Sigmoid colon (tissue), 7 donors: ENCODE measurements around the gene KREMEN2. TPM values are rescaled to one million over a fixed set of nuclear protein-coding genes. Genes with fewer than 3 reads are reported as not detected.

Experiments
- DNase-seq: peaks from one replicate; pipeline ENCODE4 v3.0.0-alpha.2; 2019
- H3K27ac ChIP-seq, 4 donors: fragments of 200-600 bp; sonication (generic); one replicate each; pipeline ENCODE4 v1.5.1; 2016 to 2019; ENCODE audit warnings: mild to moderate bottlenecking in 1 of 4
- H3K27me3 ChIP-seq, 3 donors: fragments of 200-600 bp; sonication (generic); one replicate each; pipeline ENCODE4 v1.5.1; 2019; ENCODE audit warnings: mild to moderate bottlenecking in 1 of 3
- H3K36me3 ChIP-seq, 4 donors: fragments of 200-600 bp; sonication (generic); one replicate each; pipeline ENCODE4 v1.5.1; 2016 to 2019
- H3K4me1 ChIP-seq, 4 donors: fragments of 200-600 bp; sonication (generic); one replicate each; pipeline ENCODE4 v1.5.1; 2017 to 2019
- H3K4me3 ChIP-seq, 4 donors: fragments of 200-600 bp; sonication (generic); one replicate each; pipeline ENCODE4 v1.5.1; 2017 to 2019; ENCODE audit warnings: mild to moderate bottlenecking in 2 of 4, moderate library complexity in 1 of 4
- H3K9me3 ChIP-seq, 4 donors: fragments of 200-600 bp in 3 of 4; sonication (generic) in 3 of 4; one replicate each; pipeline versions ENCODE4 v1.5.1 to v1.6.1; 2013 to 2019
- CTCF ChIP-seq, 4 experiments: fragments of 450-650 bp in 3 of 4; fragments of 200-600 bp in 1 of 4; IDR thresholded peaks; one replicate each; pipeline ENCODE4 v1.5.1; 2016 to 2019; ENCODE audit warnings: antibody characterized with exemption in 4 of 4, mild to moderate bottlenecking in 3 of 4, moderate library complexity in 2 of 4
- EP300 ChIP-seq, 4 donors: sonication (generic); formaldehyde crosslinking; IDR thresholded peaks; one replicate each; pipeline ENCODE4 v1.6.1; 2017; ENCODE audit warnings: antibody characterized with exemption in 4 of 4
- POLR2A ChIP-seq, 2 donors: fragments of 450-650 bp; IDR thresholded peaks; one replicate each; pipeline ENCODE4 v1.6.1; 2016; ENCODE audit warnings: antibody characterized with exemption in 2 of 2, mild to moderate bottlenecking in 2 of 2, moderate library complexity in 2 of 2
- POLR2AphosphoS5 ChIP-seq, 4 donors: sonication (generic); formaldehyde crosslinking; IDR thresholded peaks; one replicate each; pipeline ENCODE4 v1.6.1; 2017; ENCODE audit warnings: antibody characterized with exemption in 4 of 4
- WGBS, 2 donors: extraction: QIAGEN DNeasy Blood & Tissue Kit; methylation state at CpG; one replicate each; pipeline ENCODE4 v1.1.7; 2013; 5-methylcytosine and 5-hydroxymethylcytosine counted together
- intact Hi-C: fragments of 100-400 bp; cut with DNase I; formaldehyde crosslinking; loops from one replicate; pipeline ENCODE4 v1.15.1; 2023
- polyA plus RNA-seq, 3 donors: library from polyadenylated mRNA; stranded (reverse); fragments of 200-250 nt; gene quantifications; one replicate each; pipeline ENCODE4 v1.2.3, GENCODE V29; 2013
- total RNA-seq, 4 donors: library from RNA; depleted of rRNA; stranded (reverse); fragments of >200 nt; gene quantifications; one replicate each; pipeline ENCODE4 v1.1.0, GENCODE V29; 2016
- donor health status: healthy with polysubstance abuse.
- donor health status: Bipolar disorder and iron deficiency.
- donor health status: healthy.

Gene KREMEN2
- total and polyA plus RNA-seq, 7 donors: 1.0 to 1.8 (median 1.6) TPM; not detected in 4

GRCh38 chr16:2976673-2977072, 12.6 kb downstream of the KREMEN2 start:
- H3K4me3 ChIP-seq: no peak overlapping the region
- no peak for DNase-seq
- WGBS, 2 donors: 71 to 89% methylated on average over 15 of the region's 15 CpGs
- H3K9me3 ChIP-seq: no peaks in the 10 kb centered on the region
- no peak overlapping the region for H3K27ac ChIP-seq
- intact Hi-C loops: no loop called here
- H3K36me3 ChIP-seq: no peaks in the 10 kb centered on the region
- TF ChIP-seq CTCF (IDR thresholded peaks at IDR 0.05) (no peak), EP300 (IDR thresholded peaks at IDR 0.05) (no peak), POLR2A (IDR thresholded peaks at IDR 0.05) (no peak), POLR2AphosphoS5 (IDR thresholded peaks at IDR 0.05) (no peak)
- peaks cover 7 to 28% (median 9%) of the 10 kb centered on the region in 3 donors for H3K27me3 ChIP-seq
- peaks cover 0 to 18% (median 15%) of the 10 kb centered on the region in 4 donors for H3K4me1 ChIP-seq

- Histone ChIP-seq H3K4me1 (peaks cover 0 to 18% (median 15%) of the 10 kb centered on the region in 4 donors), H3K4me3 (no peak overlapping the region), H3K9me3 (no peaks in the 10 kb centered on the region), H3K27ac (no peak overlapping the region), H3K36me3 (no peaks in the 10 kb centered on the region), H3K27me3 (peaks cover 7 to 28% (median 9%) of the 10 kb centered on the region in 3 donors)
- intact Hi-C loops: no loop called here
- DNase-seq: no peak
- WGBS, 2 donors: 19 to 72% methylated on average over 6 of the region's 6 CpGs
- no peak for TF ChIP-seq EP300 (IDR thresholded peaks at IDR 0.05)
- no peak for TF ChIP-seq POLR2AphosphoS5 (IDR thresholded peaks at IDR 0.05)
- no peak for TF ChIP-seq CTCF (IDR thresholded peaks at IDR 0.05)
- TF ChIP-seq POLR2A (IDR thresholded peaks at IDR 0.05): no peak
These were observed 13.4 kb downstream of the KREMEN2 start for GRCh38 chr16:2977440-2977839.

GRCh38 chr16:2979669-2980226, 15.7 kb downstream of the KREMEN2 start:
- no peaks in the 10 kb centered on the region for H3K36me3 ChIP-seq
- H3K27me3 ChIP-seq: peaks cover 7 to 28% (median 9%) of the 10 kb centered on the region in 3 donors
- TF ChIP-seq POLR2AphosphoS5 (IDR thresholded peaks at IDR 0.05): no peak
- H3K27ac ChIP-seq: no peak overlapping the region
- H3K9me3 ChIP-seq: no peaks in the 10 kb centered on the region
- no peak for DNase-seq
- H3K4me1 ChIP-seq: peaks cover 0 to 27% (median 23%) of the 10 kb centered on the region in 4 donors
- intact Hi-C loops: loop anchor here (5.0 kb wide), 1 partner anchor 52 kb away; no protein-coding TSS in a partner anchor
- WGBS, 2 donors: 2 to 8% methylated on average over 43 of the region's 43 CpGs
- peak overlapping the region; percentile 65 to 90 (median 72) for H3K4me3 ChIP-seq

- peaks cover 7 to 28% (median 9%) of the 10 kb centered on the region in 3 donors for H3K27me3 ChIP-seq
- TF ChIP-seq POLR2AphosphoS5 (IDR thresholded peaks at IDR 0.05) (peak; percentile 93 to 99 (median 98)), POLR2A (IDR thresholded peaks at IDR 0.05) (peak; percentile 93 to 95), EP300 (IDR thresholded peaks at IDR 0.05) (no peak), CTCF (IDR thresholded peaks at IDR 0.05) (no peak)
- peaks cover 0 to 29% (median 24%) of the 10 kb centered on the region in 4 donors for H3K4me1 ChIP-seq
- WGBS, 2 donors: 6% methylated on average over 91 of the region's 91 CpGs
- H3K36me3 ChIP-seq: no peaks in the 10 kb centered on the region
- peak; percentile 94 for DNase-seq
- intact Hi-C loops: loop anchor here (5.0 kb wide), 1 partner anchor 53 kb away; no protein-coding TSS in a partner anchor
- no peaks in the 10 kb centered on the region for H3K9me3 ChIP-seq
- H3K27ac ChIP-seq: peak within 1 kb of the TSS; percentile 82 to 93 (median 87)
- H3K4me3 ChIP-seq: peak within 1 kb of the TSS; percentile 65 to 90 (median 72)
These were observed 16.4 kb downstream of the KREMEN2 start, which contains the start of gene PKMYT1 for GRCh38 chr16:2980227-2981176. Gene PKMYT1, minus strand, starts transcription at chr16:2980446. Its CDS starts 789 bp downstream, at chr16:2979657.
